Skin epidermis (tissue), 12 donors: Measurements from ENCODE around the gene DVL2.

Source experiments
- H3K27ac ChIP-seq, 21 experiments: fragments of 200-600 bp; sonication (generic) in 11 of 21; one replicate each; pipeline ENCODE4 v1.5.0; 2020; ENCODE audit warnings: mild to moderate bottlenecking in 3 of 21, inconsistent platforms in 2 of 21, moderate library complexity in 2 of 21
- H3K4me3 ChIP-seq, 7 experiments: fragments of 200-600 bp; sonication (generic) in 2 of 7; one replicate each; pipeline ENCODE4 v1.5.0; 2020; ENCODE audit warnings: inconsistent platforms in 2 of 7, mild to moderate bottlenecking in 2 of 7, moderate library complexity in 1 of 7

The DVL2 gene

DNA sequence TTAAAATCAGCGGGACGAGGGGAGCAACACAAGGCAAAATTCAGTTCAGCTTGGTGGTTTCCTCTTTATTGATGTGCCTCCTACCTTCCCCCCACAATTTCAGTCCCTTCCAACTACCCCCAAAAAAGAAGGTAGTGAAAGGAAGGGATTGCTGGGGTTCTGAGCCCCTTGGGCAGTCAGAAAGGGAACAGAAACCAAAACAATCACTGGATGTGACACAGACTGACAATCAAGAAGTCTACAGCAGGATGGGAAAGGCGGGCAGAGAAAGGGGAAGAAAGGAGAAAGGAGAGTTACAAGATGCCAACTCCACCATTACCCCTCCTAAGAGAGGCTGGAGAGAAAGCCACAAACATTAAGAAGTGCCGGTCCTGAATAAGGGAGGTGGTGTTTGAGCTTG is 6.1 kb upstream of the DVL2 start:
- Histone ChIP-seq H3K27ac (peak overlapping the region in 19 of 21 experiments; percentile 92 to 100 (median 98)), H3K4me3 (peak overlapping the region in 6 of 7 experiments; percentile 17 to 96 (median 88))

DNA sequence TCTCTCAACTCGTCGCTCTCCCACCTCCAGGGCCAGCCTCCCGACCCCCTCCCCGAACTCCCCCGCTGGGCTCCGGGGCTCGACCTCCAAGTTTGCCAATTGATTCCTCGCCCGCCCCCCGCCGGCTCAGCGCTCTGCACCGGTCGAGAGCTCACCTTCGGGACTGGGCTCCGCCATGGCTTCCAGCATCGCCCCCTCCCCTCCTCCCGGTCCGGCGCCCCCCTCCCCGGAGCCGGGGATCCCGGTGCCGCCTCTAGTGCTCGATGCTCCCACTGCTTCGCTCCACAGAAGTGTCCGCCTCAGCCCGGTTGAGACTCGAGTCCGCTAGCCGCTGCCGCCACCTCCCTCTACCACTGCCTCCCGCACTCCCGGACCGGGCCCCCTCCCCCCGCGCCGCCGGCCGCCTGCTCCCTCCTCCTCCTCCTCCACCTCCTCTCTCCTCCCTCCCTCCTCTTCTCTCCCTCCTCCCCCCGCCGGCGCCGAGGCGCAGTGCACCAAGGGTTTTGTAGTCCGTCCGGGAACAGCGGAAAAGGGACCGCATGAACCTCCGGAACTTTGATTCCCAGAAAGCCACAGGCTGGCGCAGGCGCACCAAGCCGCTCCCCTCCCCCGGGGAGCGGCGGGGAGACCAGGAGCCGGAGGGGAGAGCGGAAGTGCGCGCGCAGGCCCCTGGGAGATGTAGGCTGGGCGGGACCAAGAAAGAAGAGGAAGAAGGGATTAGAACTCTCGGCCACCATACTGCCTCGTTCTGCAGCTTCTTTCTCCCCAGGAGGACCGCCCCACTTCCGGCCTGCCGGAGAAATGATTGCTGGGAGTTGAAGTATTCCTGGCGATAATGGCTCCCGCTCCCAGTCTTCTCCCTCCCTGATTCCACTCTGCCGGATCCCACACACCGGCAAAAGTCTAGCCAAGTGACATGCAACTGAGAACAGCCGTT is 5.0 kb upstream of the DVL2 start, which contains the start of gene PHF23:
TSS of gene PHF23 (minus strand) at position 367 of the 937 bp plus-strand sequence. CDS start at position 189, 178 bp downstream.
- H3K4me3 ChIP-seq: peak within 1 kb of the TSS; percentile 78 to 98 (median 94)

DNA sequence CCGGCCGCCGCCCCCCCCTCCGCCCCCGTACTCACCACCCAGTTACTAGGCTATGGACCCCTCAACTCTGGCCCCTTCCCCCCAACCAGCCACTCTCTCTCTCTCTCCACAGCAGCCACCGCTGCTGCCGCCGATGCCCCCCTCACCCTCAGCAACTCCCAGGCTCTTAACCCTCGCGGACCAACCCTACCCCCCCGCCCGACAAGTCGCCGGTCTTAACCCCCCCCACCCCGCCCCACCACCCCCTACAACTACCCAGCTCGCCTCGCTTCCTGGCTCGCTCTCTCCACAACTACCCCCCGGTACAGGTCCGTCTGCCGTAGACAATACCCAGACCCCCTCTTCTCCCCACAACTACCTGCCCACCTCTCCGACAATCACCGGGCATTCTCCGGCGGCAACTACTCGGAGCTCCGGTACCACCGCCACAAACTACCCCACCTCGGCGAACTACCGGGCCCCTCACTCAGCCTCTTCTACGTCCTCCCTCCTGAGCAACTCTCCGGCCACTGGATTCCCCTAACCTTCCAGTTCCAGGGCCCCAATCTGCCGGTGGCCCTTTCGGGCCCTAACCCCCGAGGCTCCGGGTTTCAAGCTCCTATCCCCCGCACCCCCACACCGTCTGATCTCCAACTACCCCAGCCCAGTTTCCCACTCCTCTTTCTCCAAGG is 4.2 kb upstream of the DVL2 start:
- Histone ChIP-seq H3K4me3 (peak overlapping the region; percentile 78 to 98 (median 94)), H3K27ac (peak overlapping the region; percentile 87 to 100 (median 97))

More for the DNA sequence above, 5.0 kb upstream of the DVL2 start, which contains the start of gene PHF23:
- H3K27ac ChIP-seq: peak within 1 kb of the TSS; percentile 87 to 100 (median 97)

DNA sequence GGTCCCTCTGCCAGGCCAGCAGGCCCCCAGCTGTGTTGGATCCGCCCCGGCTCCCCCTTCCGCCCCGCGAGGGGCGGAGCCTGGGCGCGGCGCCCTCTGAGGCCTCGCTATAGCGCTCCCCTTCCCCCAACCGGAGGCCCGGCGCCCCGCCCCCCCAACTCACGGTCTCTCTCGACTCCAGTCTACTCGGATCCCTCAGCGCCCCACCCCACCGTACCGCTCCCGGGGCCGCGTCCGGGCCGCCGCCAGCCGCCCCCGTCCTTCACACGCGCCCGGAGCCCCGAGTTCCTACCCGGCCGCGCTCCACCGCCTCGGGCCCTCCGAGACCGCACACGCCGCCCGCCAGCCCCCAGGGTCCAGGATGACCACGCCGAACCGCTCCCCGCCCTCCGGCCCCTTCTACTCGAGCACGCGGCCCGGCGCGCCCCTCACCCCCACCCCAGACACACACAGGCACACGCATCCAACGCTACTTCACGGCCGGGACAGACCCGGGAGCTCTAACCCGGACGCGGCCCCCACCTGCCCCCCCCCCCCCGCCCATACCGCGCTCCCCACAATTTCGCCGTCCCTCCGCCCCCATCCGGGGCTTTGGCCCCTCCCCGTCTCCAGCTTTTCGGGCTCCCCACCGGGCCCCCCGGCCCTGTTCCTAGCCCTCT is 3.6 kb upstream of the DVL2 start:
- peak overlapping the region; percentile 78 to 98 (median 94) for H3K4me3 ChIP-seq

DNA sequence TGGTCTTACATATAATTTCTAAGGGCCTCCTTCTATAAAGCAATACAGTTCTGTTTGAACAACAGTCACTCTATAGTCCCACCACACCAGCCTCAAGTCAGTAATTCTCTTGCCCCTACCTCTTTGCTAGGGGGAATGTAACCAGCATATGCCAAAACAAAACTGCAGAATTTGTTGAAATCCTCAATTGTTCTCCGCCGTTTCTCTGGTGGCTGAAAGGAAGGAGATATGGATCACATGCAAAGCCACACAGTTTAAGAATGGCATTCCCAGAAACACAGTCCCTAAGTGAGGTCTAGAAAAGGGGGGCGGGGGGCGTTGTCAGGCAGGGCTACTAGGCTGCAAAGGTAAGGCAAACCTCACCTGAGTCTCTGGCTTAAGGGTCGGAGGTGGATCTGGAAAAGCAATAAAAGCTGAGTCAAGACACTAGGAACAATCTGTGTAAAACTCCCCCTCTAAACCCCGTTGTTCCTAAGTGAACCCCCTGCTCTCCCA is 3.0 kb upstream of the DVL2 start:
- Histone ChIP-seq H3K27ac (peak overlapping the region; percentile 87 to 100 (median 97)), H3K4me3 (peak overlapping the region; percentile 78 to 98 (median 94))

More for the DNA sequence above, 3.6 kb upstream of the DVL2 start:
- peak overlapping the region; percentile 87 to 100 (median 97) for H3K27ac ChIP-seq

DNA sequence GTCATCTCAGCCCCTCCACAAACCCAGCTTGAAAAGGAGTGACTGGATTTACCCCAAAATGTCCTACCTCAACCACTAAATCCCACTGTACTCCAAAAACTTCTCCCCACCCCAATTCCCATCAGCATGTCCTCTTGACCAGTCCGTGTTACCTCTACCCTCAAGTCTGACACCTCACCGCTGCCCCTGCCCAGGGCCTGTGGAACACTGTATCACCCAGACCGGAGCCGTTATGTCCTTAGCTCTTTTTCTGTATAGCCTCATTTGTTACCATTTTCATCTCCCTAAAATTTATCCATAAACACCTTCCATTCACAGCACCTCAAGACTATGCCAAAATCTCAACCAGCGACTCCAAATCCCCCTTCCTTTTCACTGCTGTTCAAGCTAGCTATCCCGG is 2.5 kb upstream of the DVL2 start:
- Histone ChIP-seq H3K27ac (peak overlapping the region in 10 of 21 experiments; percentile 92 to 100 (median 96)), H3K4me3 (no peak overlapping the region)

DNA sequence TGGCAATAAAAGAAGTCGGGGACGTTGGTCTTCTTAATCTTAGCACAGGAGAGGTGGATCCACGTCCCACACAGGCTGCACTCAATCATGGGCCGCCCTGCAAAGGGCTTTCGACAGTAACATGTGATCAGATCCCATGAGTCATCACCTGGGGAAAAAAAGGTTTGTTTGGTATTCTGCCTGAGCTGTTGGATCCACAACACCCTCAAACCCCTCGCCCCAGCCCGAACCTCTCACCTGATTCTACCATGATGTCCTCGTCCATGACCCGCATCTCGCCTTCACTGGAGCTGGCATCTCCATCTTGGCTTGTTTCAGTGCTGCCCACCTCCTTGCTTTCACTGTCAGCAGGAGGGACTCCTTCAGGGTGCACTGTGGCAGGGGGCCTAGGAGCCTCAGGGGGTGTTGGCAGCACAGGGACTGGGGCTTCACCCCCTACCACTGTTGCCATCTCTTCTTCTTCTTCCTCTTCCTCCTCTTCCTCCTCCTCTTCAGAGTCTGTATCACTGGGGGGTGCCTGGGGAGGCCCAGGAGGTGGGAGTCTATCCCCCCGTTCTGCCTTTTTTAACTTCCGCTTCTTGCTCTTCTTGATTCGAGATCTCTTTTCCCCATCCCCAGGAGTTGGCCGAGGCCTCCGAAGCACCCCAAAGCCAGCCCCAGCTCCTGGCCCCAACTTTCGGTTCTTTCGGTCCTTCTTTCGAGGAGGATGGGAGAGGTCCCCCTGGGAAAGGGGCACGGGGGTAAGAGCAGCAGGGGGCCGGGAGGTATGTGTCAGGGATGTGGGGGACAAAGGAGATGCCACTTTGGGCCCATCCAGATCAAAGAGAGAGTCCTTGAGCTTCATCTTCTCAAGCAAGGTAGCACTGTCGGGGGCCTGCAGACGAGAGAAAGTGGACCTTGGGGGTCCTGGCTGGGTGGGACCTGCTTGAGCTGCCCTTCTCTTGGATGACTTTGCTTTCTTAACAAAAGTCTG is 1.7 kb upstream of the DVL2 start:
- H3K4me3 ChIP-seq: no peak overlapping the region
- H3K27ac ChIP-seq: peak overlapping the region in 7 of 21 experiments; percentile 19 to 97 (median 49)

DNA sequence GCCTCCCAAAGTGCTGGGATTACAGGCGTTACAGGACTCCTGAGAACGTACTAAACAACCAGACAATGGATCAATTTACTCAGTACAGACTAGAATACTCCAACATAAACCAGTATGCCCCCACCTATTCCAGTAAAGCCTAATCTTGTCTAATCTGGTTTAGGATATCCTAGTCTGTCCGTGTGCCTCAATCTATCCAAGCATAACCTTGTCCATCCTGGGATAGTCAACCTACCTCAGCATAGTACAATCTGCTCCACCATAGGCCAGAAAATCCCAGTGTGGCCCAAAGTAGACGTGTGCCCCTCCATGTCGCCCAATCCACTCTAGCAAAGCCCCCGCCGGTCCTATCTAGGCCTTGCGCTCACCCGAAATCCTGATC is 625 bp downstream of the DVL2 start:
- H3K4me3 ChIP-seq: peak overlapping the region; percentile 67 to 96 (median 78)

DNA sequence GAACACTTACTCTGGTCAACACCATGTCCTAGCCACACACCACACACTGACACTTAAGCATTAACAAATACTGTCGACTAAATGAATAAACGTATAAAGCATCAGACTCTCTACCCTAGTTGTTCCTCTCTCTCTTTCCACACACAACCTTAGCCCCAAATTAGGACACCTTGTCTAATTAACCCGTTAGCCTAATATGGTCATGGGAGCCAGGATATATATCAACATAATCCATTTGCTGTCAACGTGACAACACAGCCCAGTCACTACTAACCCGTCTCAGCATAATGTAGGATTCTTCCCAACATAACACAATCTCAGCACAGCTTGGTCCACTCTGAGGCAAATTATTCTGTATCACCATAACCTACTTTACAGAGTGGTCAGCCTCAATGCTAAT is 2.2 kb downstream of the DVL2 start:
- H3K27ac ChIP-seq: no peak overlapping the region
- H3K4me3 ChIP-seq: no peak overlapping the region

More for the DNA sequence above, 625 bp downstream of the DVL2 start:
- H3K27ac ChIP-seq: peak overlapping the region; percentile 16 to 95 (median 89)

DNA sequence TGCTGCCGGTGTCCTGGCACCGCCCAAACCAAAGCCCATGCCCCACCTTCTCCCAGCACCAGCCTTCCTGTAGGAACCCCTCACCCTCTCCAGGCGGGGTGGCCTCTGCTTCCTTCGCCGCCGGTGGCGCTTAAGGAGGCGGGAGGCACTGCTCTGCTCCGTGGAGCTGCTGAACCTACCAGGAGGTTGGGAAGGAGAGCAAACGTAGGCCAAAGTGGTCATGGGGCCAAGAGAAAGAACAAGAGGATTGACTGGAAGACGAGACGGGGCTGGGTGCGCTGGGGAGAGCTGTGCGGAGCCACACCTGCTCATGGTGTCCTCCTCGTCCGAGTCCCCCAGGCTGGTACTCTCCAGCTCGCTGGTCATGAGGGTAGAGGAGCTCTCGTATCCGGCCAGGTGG is 4.8 kb downstream of the DVL2 start:
- H3K4me3 ChIP-seq: no peak overlapping the region
- H3K27ac ChIP-seq: peak overlapping the region in 1 of 21 experiments; percentile 1

DNA sequence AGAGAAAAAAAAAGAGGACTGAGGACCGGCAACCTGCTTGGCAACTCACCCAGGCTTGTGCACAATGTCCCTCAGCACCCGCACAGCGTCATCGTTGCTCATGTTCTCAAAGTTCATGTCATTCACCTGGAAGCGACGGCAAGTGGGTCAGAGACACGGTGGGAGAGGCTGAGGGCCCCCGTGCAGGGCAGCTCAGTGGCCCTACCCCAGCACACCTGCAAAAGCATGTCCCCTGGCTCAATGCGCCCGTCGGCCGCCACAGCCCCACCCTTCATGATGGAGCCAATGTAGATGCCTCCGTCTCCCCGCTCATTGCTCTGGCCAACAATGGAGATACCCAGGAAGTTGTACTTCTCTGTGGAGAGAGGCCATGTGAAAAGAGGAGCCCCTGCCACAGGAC is 5.4 kb downstream of the DVL2 start:
- H3K27ac ChIP-seq: peak overlapping the region in 5 of 21 experiments; percentile 1 to 44 (median 6)
- no peak overlapping the region for H3K4me3 ChIP-seq

DNA sequence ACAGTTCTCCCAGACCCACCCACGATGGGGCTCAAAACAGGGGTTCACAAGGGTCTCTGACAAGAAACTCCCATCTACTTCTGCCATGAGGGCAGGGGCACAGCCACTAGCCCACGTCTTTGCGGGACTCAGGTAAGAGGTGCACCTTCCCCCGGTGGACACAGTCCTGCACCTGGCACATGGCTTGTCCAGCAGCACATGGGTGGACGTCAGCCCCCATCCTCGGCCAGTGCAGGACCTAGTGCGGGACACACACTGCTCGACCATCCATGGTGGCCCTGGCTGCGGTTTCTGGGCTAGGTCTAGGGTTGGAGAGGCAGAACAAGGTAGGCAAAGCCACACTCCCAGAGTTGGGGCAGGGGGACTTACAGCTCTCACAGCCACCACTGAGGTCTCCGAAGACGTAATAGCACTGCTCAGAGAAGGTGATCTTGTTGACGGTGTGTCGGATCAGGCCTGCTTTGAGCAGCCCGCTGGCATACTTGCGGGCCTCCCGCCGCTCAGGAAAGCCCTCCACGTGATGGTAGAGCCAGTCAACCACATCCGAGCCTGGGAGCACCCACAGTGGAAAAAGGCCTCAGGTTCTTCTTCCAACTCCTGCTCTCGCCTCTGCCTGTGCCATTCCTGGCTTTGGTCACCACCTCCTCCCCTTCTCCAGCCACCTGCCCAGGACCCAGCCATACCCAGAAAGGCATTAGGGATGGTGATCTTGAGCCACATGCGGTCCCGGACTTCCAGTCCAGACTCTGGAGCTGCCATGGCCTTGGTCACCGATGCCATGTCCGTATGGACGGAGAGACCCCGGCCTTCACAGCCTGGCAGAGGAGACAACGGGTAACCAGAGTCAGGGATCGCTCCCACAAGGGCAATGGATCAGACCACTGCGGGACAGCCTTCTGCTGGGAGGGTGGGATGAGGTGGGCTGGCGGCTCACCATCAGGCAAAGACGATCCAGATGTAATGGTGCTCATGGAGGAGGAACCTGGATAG is 7.3 kb downstream of the DVL2 start:
- H3K4me3 ChIP-seq: no peak overlapping the region
- peak overlapping the region in 5 of 21 experiments; percentile 35 to 65 (median 51) for H3K27ac ChIP-seq

DNA sequence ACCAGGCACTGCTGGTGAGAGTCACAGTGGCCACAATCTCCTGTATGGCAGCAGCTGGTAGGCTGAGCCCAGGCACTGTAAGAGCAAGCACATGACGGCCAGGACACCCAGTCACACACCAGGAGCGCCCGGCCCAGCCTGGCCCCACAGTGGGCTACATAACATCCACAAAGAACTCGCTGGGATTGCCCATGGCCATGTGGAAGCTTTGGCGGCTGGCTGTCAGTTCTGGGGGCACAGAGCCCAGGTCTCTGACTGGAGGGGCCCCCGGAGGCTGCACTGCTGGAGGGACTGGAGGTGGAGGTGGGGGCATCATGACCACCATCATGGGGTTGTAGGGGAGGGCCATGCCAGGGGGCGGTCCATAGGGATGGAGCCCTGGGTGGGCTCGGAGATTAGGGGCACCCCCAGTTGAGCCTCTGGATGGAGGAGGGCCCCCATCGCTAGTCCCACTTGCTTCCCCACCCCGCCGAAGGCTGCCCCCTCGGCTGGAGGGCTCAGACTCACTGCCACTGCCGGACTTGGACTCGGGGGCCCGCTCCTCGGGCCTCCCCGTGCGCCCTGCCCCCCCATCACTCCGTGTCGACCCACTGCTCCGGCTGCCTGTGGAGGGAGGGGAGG is 8.5 kb downstream of the DVL2 start:
- Histone ChIP-seq H3K27ac (peak overlapping the region in 2 of 21 experiments; percentile 19 to 55), H3K4me3 (no peak overlapping the region)

DNA sequence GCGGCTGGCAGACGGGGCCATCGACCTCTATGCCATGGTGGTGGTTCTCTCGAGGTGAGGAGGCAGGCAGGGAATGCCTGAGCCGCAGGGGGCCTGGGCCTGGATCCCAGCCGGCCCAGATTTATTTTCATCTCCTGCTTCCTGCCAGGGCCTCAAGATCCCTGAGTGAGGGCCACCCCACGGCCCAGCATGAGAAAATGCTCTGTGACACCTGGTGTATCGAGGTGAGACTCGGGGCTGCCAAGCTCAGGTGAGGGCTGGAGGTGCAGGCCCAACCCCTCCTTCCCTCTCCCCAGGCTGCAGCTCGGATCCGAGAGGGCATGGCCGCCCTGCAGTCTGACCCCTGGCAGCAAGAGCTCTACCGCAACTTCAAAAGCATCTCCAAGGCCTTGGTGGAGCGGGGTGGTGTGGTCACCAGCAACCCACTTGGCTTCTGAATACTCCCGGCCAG is 9.6 kb downstream of the DVL2 start:
- peak overlapping the region in 1 of 21 experiments; percentile 16 for H3K27ac ChIP-seq
- H3K4me3 ChIP-seq: no peak overlapping the region

DNA sequence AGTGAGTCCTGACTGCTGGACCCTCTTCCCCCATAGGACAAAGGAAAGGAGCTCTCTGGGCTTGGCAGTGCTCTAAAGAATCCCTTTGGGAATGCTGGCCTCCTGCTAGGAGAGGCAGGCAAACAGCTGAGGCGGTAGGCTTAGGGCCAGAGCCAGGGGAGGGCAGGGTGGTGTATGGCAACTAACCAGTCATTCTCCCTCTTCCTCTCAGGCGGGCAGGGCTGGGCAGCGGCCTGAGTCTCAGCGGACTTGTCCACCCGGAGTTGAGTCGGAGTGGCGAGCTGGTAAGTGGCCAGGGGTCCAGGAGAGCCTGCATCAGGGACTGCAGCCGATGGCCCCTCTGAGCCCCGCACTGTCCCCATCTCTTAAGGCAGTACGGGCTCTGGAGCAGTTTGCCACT is 10.2 kb downstream of the DVL2 start:
- H3K27ac ChIP-seq: peak overlapping the region in 1 of 21 experiments; percentile 15
- H3K4me3 ChIP-seq: no peak overlapping the region

DNA sequence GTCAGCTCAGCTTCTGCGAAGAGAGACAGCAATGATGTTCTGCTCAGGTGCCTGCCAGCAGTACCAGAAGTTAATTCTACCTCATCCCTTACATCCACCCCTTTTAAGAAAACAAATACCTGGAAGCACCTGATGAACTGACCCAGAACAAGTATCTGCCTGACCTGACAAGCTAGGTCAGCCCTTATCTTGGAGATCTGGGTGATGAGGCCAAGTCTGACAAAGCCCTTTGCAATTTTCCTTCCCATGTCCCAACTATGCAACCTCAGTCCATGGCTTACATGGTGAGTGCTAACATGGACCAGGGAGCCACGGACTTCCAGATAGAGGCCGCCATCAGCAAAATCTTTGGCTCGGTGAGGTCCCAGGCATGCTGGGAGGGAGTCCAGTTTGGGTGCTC is 10.9 kb downstream of the DVL2 start:
- Histone ChIP-seq H3K27ac (peak overlapping the region in 1 of 21 experiments; percentile 33), H3K4me3 (no peak overlapping the region)

DNA sequence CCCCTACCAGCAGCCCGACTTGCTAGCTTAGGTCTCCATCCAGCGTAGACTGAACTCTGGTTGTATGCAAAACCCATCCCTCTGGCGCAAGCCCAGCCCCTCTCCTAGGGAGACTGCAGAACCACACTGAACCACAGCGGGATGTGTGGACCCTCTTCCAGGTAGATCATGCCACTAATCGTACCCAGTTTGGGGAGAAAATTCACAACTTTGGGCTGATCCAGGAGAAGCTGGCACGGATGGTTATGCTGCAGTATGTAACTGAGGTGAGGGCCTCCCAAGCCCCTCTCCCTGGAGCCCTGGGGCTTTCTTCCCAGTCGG is 11.4 kb downstream of the DVL2 start:
- H3K27ac ChIP-seq: peak overlapping the region in 2 of 21 experiments; percentile 33 to 44
- H3K4me3 ChIP-seq: no peak overlapping the region
